NCI-H2196 treated with DMSO at 0.1 percent for 48 hours (cell line): ENCODE data around the gene OTOS.

ENCODE experiments used
- DNase-seq: peaks from one replicate; lab custom pipeline; 2025; ENCODE audit not compliant: unreplicated experiment; lab: John Stamatoyannopoulos, UW

The OTOS gene

GRCh38 chr2:240140511-240140910 is at the start of gene OTOS:
OTOS (minus strand) TSS chr2:240140658; CDS start chr2:240140326, 332 bp downstream.
- no peak for DNase-seq

GRCh38 chr2:240189686-240190085 is 49.2 kb upstream of the OTOS start:
- DNase-seq, result no peak

DNA sequence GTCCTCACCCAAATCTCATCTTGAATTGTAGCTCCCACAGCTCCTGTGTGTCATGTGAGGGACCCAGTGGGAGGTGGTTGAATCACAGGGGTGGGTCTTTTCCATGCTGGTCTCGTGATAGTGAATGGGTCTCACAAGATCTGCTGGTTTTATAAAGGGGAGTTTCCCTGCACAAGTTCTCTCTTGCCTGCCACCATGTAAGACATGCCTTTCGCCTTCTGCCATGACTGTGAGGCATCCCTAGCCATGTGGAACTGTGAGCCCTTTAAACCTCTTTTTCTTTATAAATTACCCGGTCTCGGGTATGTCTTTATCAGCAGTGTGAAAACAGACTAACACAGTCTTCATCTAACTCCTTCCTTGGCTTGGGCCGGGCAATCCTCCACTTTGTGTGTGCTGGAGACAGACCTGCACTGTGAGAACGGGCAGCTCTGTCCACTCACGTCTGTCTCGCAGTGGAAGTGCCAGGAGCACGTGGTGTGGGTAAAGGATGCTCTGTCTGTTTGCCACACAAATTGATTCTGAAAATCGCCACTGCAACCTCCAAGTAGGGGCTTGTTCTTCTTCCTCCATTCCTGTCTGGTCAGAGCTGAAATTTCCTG is 47.6 kb upstream of the OTOS start:
- DNase-seq, result no peak

DNA sequence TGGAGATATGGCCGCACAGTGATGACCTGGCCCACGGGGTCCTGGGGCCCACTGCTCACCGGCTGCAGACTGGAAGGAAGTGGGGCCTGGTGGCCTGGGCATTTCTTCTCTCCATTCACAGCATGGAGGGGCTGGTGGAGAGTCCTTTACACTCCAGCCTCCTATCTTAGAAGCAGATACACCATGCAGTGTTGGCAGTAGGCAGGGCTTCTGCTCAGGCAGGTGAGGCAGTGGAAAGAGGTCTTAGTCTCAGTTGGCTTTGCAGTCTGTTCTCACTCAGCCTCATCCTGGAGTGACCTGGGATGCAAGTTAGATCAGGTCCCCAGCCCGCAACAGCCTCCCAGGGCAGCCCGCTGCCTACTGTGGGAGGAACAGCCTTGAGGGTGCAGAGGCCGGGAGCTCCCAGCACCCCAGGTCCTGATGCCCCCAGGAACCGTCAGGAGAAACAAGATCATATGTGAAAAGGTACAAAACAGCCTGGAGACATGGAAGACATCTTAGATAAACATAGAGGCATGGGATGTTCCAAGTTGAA is 45.8 kb upstream of the OTOS start:
- DNase-seq, result no peak

DNA sequence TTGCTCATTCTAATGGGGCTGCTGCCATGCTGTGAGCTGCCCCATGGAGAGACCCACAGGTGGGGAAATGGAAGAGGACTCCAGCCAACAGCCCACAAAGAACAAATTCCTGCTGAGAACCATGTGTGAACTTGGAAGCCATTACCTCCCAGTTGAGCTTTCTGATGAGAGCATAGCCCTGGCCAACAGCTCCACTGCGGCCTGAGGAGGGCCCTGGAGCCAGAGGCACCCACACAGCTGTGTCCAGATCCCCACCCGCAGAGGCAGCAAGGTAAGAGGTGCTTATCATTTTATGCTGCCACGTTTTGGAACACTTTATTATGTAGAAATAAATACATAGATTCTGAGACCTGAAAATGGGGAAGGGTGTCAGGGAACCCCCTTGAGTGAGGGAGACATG is 44.2 kb upstream of the OTOS start:
- no peak for DNase-seq

DNA sequence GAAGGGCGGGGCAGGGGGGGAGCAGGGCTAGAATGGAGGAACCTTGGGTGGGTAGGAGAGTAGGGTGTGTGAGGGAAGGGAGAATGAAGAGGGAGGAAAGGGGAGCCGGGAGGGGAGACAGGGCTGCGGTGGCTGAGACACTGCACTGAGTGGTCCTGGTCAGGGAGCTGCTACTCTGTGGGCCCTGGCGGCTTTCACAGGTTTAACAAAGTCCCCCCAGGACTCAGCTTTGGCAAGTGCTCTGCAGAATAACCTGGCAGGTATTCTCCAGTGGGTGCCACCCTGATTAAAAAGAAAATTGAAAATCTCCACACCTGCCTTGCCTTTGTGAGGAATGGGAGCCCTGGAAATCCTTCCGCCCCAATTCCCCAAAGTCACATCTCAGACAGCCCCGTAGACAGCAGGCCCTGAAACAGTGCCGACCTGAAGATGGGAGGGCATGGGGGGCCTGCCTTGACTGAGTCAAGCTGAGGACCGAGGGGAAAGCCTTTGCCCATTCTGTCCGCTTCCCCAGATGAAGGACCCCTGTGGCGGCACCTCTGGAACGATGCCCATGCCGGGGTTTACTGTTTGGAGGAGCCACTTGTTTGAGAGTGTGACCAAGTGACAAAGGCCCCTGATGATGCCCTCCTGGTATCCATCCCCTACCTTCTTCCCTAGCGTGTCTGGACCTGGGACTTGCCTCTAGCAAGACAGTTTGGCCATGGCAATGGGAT is 43.6 kb upstream of the OTOS start:
- no peak for DNase-seq

DNA sequence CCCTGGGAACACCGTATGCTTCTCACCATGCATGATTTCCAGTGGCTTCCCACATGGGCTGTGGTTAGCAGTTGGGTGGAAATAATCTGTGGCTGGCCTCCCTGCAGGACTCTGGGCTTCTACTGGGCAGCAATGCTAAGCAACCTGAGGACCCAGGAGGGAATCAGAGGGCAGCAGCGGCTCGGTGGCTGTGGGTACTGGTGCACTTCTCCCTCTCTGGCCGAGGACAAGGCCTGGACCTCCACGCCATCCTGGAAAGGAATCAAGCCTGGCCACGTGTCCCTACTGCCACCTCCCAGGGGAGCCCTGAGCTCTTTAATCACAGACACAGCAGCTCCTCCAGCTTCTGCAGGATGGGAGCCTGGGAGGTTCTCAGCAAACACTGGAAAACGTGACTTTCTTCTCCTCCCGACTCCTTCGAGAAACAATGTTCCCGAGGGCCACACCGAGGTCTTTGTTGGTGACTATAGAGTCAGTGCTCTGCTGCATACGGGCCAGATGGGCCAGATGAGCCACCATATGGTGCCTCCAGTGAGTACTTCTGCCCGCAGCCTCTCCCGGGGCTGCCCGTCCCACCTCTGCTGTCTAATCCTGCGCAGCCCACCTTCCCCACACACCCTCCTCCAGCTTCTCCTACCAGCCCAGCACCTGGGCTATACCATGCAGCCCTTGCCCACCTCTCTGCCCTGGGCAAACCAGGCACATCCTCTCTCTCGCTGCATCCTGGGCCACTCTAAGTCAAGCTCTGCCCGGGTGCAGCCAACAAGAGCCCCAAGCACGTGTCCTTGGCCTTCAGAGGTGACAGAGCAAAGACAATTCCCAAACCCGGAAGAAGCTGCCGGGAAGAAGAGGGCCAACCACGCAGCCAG is 42.8 kb upstream of the OTOS start:
- DNase-seq, result no peak

DNA sequence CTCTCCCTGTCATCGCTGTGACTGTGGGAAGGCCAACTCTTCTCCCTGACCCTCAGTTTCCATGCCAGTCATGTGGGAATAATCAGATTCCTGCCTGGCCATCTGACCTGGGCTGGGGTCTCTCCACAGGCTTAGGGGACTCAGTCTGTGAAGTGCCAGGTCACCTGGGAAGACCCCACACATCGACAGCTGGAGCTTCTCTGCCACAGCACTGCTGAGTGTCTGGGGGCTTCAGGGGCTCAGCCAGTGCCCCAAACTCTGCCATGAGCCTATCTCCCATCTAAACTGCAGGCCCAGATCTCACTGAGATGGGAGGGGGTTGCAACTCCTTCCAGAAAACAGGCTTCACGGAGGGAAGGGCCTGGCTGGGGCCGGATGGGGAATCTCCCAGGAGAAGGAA is 42.0 kb upstream of the OTOS start:
- DNase-seq, result no peak

DNA sequence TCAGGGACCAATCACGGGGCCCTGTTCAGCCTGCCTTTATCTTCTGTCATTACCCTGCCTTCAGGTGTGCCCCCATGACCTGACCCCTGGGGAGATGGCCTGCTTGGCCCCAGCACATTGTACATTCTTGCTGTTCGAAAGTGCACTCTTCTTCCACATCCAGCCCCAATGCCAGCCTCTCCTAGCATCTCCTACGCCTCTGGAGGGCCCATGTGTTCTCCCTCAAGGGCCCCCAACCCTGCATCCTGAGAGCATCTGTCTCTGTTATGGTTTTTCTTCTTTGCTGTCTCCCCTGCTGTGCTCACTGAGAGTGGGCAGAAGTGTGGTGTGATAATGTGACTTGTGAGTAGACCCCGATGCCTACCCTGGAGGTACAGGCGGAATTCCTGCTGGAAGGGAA is 41.5 kb upstream of the OTOS start:
- DNase-seq, result no peak

GRCh38 chr2:240179941-240180666 is 39.6 kb upstream of the OTOS start:
- DNase-seq, result no peak

DNA sequence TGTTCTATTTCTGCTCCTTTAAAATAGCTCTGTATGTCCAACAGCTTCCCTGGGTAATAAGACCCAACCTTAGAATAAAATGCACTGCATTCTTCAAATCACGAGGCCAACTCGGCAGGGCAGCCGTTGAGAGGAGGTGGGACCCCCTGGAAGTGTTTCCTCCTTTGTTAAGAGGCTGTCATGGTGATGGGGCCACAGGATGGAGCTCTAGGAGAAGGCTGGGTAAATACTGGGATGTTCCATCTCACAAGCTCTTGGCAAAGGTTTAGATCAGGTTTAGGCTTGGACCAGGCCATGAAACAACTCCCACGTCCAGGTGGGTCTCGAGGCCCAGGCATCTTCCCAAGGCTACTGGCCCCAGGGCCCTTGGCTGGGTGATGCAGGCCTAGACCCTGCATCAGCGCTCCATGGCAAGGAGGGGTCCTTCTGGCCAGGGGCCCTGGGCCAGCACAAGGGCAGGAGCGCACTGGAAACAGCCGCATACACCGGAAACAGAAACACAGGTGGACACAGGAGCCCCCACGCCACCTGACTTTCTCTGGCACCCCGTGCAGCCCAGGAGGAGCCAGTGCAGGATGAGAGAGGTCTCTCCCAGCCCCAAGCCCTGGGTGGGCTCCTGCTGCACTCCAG is 38.8 kb upstream of the OTOS start:
- DNase-seq, result no peak

GRCh38 chr2:240178564-240178963 is 38.1 kb upstream of the OTOS start:
- no peak for DNase-seq

DNA sequence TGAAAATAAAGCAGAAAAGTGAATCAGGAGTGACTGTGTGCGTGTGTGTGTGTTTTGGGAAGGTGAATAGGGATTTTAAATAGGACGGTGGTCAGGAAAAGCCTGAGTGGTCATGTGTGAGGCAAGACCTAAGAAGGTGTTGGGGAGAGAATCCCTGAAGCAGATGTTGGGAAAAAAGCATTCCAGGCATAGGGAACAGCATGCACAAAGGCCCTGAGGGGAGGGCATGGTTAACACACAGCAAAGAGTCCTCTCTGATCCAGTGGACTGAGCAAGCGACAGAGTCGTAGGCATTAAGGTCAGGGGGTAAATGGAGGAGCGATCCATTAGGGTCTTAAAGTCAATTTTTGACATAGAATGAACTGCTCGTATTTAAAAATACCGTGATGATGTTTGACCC is 34.0 kb upstream of the OTOS start:
- DNase-seq, result no peak

DNA sequence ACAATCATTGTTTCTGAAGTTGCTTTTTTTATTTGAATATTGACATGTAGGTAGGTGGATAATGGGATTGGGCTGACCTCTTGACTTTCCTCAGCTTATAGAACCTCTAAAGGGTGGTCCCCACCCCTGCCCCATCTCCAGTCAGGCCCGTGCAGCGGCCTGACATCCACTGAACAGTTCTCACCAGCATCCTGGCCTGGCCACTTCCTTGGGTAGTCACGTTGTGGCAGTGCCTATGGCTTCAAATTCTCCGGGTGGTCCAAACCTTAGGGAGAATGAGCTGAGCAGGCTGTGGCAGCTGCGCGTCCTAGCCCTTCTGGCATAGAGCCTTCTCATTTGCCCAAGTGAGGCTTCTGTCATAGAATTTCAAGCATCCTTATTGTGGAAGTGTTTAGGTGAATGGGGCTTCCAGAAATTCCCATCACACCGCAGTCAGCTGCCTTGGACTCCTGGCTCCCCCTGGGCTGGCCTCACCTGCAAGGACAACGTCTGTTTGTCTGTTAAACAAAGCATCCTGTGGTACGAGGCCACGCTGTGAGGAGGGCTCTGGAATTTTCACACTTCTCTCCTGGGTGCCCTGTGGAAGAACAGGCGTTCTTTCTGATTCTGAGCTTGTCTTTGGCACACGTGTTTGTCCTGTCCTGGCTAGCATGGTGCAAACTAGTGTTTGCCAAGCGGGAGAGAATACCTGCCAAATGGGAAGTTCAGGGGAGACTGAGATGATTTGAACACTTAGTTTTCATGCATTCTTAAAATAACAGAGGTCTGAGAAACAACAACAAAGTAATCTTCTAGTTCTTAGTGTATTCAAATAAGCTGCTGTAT is 31.8 kb upstream of the OTOS start:
- no peak for DNase-seq

GRCh38 chr2:240170883-240171282 is 30.4 kb upstream of the OTOS start:
- no peak for DNase-seq

- no peak for DNase-seq
Observed at GRCh38 chr2:240170354-240170735, 29.9 kb upstream of the OTOS start.

DNA sequence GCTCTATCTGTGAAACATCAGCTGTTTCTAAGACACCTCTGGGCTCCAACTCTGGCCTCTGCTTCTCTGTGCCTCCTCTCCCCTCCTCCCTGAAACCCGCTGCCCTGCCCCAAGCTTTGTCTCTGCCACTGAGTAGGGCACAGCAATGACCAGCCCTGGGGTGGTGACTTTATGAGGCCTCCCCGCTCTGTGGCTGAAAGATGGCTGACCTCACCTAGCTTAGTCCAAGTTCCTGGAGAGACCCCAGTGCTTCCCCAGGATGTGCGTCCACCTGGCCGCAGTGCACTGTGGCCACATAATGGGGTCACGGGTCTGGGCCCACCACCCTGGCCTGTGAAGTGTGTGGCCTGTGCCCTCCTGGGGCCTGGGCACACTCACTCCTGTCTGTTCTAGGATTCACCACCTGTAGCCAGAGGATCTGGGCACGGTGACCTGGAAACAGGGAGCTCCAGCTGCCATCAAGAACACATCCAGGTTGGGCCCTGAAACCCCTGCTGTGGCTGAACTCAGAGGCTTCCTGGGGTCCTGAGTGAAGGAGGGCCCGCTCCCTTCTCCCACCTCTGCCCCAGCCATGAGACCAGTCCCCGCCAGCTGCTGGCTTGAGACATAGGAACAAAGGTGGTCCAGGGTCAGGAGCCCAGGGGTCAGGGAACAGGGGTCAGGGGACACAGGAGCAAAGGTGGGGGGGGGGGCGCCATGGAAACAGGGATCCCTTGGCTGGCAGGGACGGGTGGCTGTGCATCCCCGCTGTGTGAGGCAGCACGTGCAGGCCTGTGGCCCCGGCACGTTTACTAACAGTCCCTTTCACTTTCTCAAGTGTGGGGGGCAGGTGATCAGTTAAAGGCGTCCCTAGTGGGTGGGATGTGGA is 29.3 kb upstream of the OTOS start:
- DNase-seq, result no peak

DNA sequence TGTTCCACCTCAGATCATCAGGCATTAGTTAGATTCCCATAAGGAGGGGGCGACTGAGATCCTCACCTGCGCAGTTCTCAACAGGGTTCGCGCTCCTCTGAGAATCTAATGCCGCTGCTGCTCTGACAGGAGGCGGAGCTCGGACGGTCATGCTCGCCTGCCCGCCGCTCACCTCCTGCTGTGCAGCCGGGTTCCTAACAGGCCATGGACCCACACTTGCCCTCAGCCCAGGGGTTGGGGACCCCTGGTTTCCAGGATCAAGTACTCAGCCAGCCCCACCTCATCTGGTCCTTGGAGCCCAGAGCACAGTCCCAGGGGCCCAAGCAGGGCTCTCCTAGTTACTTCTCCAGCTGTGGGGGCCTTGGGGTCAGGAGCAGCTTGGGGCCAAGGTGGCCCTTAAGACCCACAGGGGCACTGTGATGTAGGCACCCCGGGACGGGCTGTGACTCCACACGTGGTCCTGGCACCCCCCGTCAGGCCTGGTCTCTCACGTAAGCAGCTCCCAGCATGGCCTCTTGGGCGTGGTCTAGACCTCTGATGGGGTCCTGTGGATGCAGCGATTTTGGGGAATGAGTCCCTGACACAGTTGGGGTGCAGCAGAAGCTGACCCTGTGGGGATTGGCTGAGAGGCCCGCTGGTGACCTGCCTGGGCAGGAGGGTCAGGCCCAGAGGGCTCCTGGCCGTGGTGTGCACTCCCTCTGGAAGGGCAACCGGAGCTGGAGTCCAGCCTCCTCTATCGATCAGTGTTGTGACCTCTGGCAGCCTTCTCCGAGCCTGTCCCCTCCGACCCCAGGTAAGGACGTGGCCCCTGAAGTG is 28.3 kb upstream of the OTOS start:
- no peak for DNase-seq
